ENCODE data around the gene APP.

- TF ChIP-seq, protein P1, sequence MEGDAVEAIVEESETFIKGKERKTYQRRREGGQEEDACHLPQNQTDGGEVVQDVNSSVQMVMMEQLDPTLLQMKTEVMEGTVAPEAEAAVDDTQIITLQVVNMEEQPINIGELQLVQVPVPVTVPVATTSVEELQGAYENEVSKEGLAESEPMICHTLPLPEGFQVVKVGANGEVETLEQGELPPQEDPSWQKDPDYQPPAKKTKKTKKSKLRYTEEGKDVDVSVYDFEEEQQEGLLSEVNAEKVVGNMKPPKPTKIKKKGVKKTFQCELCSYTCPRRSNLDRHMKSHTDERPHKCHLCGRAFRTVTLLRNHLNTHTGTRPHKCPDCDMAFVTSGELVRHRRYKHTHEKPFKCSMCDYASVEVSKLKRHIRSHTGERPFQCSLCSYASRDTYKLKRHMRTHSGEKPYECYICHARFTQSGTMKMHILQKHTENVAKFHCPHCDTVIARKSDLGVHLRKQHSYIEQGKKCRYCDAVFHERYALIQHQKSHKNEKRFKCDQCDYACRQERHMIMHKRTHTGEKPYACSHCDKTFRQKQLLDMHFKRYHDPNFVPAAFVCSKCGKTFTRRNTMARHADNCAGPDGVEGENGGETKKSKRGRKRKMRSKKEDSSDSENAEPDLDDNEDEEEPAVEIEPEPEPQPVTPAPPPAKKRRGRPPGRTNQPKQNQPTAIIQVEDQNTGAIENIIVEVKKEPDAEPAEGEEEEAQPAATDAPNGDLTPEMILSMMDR (IDR thresholded peaks at IDR 0.05; ENCODE audit: low read depth, low read length) = no peak
- TF ChIP-seq EZH2phosphoT487 (IDR thresholded peaks at IDR 0.05; ENCODE audit: low read depth) = no peak
Measured at GRCh38 chr21:26068776-26069175, 101.8 kb downstream of the APP start.

All from OCI-LY3 (cell line).